GM18951 (cell line): ENCODE measurements around the gene FBXW4.
"Not testable (repeated sequence)": the region's sequence is repeated elsewhere in the genome, so short reads cannot be mapped to it uniquely, and the experiment has no call there.

Experiments
- POLR2A ChIP-seq: IDR thresholded peaks from 4 replicates; pipeline ENCODE4 v1.6.1; 2011; ENCODE audit warnings: mild to moderate bottlenecking; ENCODE audit not compliant: insufficient read length, insufficient read depth; ENCODE audit errors: extremely low read depth
- in situ Hi-C: fragments of 300-500 bp; cut with MboI; formaldehyde crosslinking; loops from one replicate; pipeline ENCODE4 v1.12.0; 2022; ENCODE audit warnings: low sequenced_read_pairs, mixed read lengths, inconsistent platforms; ENCODE audit not compliant: unreplicated experiment

Gene FBXW4

GRCh38 chr10:101660256-101660655, 34.7 kb downstream of the FBXW4 start:
- no peak for TF ChIP-seq POLR2A
- in situ Hi-C loops, result no loop called here

GRCh38 chr10:101658975-101659374, 36.0 kb downstream of the FBXW4 start:
- TF ChIP-seq POLR2A, result no peak
- in situ Hi-C loops, result no loop called here

- in situ Hi-C loops, result no loop called here
- TF ChIP-seq POLR2A, result no peak
These were observed 38.1 kb downstream of the FBXW4 start for GRCh38 chr10:101656890-101657289.

- TF ChIP-seq POLR2A, result no peak
- in situ Hi-C loops, result no loop called here
These were observed 39.4 kb downstream of the FBXW4 start for GRCh38 chr10:101655570-101655969.

GRCh38 chr10:101653536-101653935, 41.4 kb downstream of the FBXW4 start:
- TF ChIP-seq POLR2A, result no peak
- in situ Hi-C loops, result no loop called here

- TF ChIP-seq POLR2A, result no peak
- in situ Hi-C loops, result no loop called here
These were observed 43.6 kb downstream of the FBXW4 start for GRCh38 chr10:101651336-101651735.

- no peak for TF ChIP-seq POLR2A
- in situ Hi-C loops, result no loop called here
These were observed 44.1 kb downstream of the FBXW4 start for GRCh38 chr10:101650863-101651262.

GRCh38 chr10:101649525-101650085, 45.4 kb downstream of the FBXW4 start:
- in situ Hi-C loops, result no loop called here
- TF ChIP-seq POLR2A, result no peak

GRCh38 chr10:101647255-101647654, 47.7 kb downstream of the FBXW4 start:
- in situ Hi-C loops, result no loop called here
- no peak for TF ChIP-seq POLR2A

GRCh38 chr10:101646364-101646763, 48.6 kb downstream of the FBXW4 start:
- no peak for TF ChIP-seq POLR2A
- in situ Hi-C loops, result no loop called here

GRCh38 chr10:101645659-101646058, 49.3 kb downstream of the FBXW4 start:
- in situ Hi-C loops, result no loop called here
- TF ChIP-seq POLR2A, result no peak

GRCh38 chr10:101644002-101644401, 51.0 kb downstream of the FBXW4 start:
- in situ Hi-C loops, result no loop called here
- no peak for TF ChIP-seq POLR2A

GRCh38 chr10:101643546-101643945, 51.4 kb downstream of the FBXW4 start:
- TF ChIP-seq POLR2A, result no peak
- in situ Hi-C loops, result no loop called here

- in situ Hi-C loops, result no loop called here
- TF ChIP-seq POLR2A, result no peak
These were observed 55.6 kb downstream of the FBXW4 start for GRCh38 chr10:101639141-101639900.

- in situ Hi-C loops, result not testable (repeated sequence)
These were observed 61.5 kb downstream of the FBXW4 start for GRCh38 chr10:101633510-101633909.
